ENCODE measurements around the gene EPB41. TPM values are rescaled to one million over a fixed set of nuclear protein-coding genes. Genes with fewer than 3 reads are reported as not detected.
"Not testable (repeated sequence)": the region's sequence is repeated elsewhere in the genome, so short reads cannot be mapped to it uniquely, and the experiment has no call there.

EPB41 gene
- total RNA-seq, 1 experiment from 2014 or later = 41.7 TPM

- no peak for TF ChIP-seq ELF1 (IDR thresholded peaks at IDR 0.05; ENCODE audit: borderline replicate concordance, low read depth)
- TF ChIP-seq ATF3 (IDR thresholded peaks at IDR 0.05) = no peak
- TF ChIP-seq CTCF (IDR thresholded peaks at IDR 0.05 in 2 of 3, conservative IDR thresholded peaks at IDR 0.05 in 1 of 3; ENCODE audit: borderline replicate concordance in 1 of 3, insufficient read depth in 1 of 3, low read depth in 2 of 3, low read length in 2 of 3) = no peak
- TF ChIP-seq SIN3A (IDR thresholded peaks at IDR 0.05; ENCODE audit: low read depth) = no peak
- TF ChIP-seq CEBPB (IDR thresholded peaks at IDR 0.05; ENCODE audit: low read depth) = no peak
- no peak for TF ChIP-seq EZH2 (IDR thresholded peaks at IDR 0.05)
Measured at GRCh38 chr1:29129916-29130315, 215.5 kb downstream of the EPB41 start (continued).

GRCh38 chr1:29131056-29131455, 216.7 kb downstream of the EPB41 start:
- H2AFZ ChIP-seq (ENCODE audit: low read depth, low read length, poor library complexity, severe bottlenecking); H3K36me3 ChIP-seq (ENCODE audit: control insufficient read depth in 1 of 2, insufficient read depth in 2 of 2, low read length in 2 of 2); RAD21 ChIA-PET (ENCODE audit: low non-redundant PET in 1 of 2, low total read pairs in 2 of 2, uncharacterized antibody in 2 of 2, unreplicated experiment in 2 of 2); H3K9me3 ChIP-seq (ENCODE audit: control insufficient read depth in 1 of 2, insufficient read depth in 1 of 2, low read depth in 1 of 2, low read length in 2 of 2); H4K20me1 ChIP-seq (ENCODE audit: insufficient read depth); POLR2A ChIA-PET; BruUV-seq (replicated peaks); H3K4me1 ChIP-seq (ENCODE audit: control insufficient read depth in 1 of 2, insufficient read depth in 2 of 2, low read length in 2 of 2); ATAC-seq; H3K9ac ChIP-seq (ENCODE audit: low read length); H3K79me2 ChIP-seq (ENCODE audit: insufficient read depth, low read length); DNase-seq (ENCODE audit: low read depth, low spot score); H3K27me3 ChIP-seq (ENCODE audit: insufficient read depth, low read length); H3K4me3 ChIP-seq (replicated peaks in 1 of 2; ENCODE audit: low read depth in 1 of 2, low read length in 2 of 2); intact Hi-C loops (cut with micrococcal nuclease); H3K9me2 ChIP-seq (ENCODE audit: insufficient read depth); H3K27ac ChIP-seq (ENCODE audit: low read depth, low read length); H3K4me2 ChIP-seq (ENCODE audit: low read length): not testable (repeated sequence)
- CTCF ChIA-PET = interaction anchor here (1.0 kb wide), 1 partner anchor 9 kb away, joined by 4 read pairs; no protein-coding TSS in a partner anchor
